MG63 (cell line): ENCODE measurements around the gene STPG2. TPM values are rescaled to one million over a fixed set of nuclear protein-coding genes. Genes with fewer than 3 reads are reported as not detected.

ENCODE experiments used
- DNase-seq: peaks from one replicate; pipeline ENCODE4 v3.0.0-alpha.2; 2020
- H3K27me3 ChIP-seq: fragments of 250-450 bp; sonication (Bioruptor Pico); 2 replicates; pipeline ENCODE4 v1.5.1; 2020; ENCODE audit warnings: mild to moderate bottlenecking, moderate library complexity
- H3K36me3 ChIP-seq: fragments of 250-450 bp; sonication (Bioruptor Pico); 2 replicates; pipeline ENCODE4 v1.5.1; 2020; ENCODE audit warnings: mild to moderate bottlenecking, moderate library complexity
- H3K4me3 ChIP-seq: fragments of 250-450 bp; sonication (Bioruptor Pico); 2 replicates; pipeline ENCODE4 v1.5.1; 2020; ENCODE audit warnings: mild to moderate bottlenecking, moderate library complexity
- H3K9me3 ChIP-seq: fragments of 250-450 bp; sonication (Bioruptor Pico); 2 replicates; pipeline ENCODE4 v1.5.1; 2020; ENCODE audit warnings: mild to moderate bottlenecking, moderate library complexity
- total RNA-seq: library from RNA; depleted of rRNA; stranded (reverse); fragments of >200 nt; shearing (Covaris generic); gene quantifications from 2 replicates; pipeline ENCODE4 v1.2.3, GENCODE V29; 2014; ENCODE audit warnings: low replicate concordance

STPG2 gene
- total RNA-seq, 1 experiment from 2014 or later = not detected

DNA sequence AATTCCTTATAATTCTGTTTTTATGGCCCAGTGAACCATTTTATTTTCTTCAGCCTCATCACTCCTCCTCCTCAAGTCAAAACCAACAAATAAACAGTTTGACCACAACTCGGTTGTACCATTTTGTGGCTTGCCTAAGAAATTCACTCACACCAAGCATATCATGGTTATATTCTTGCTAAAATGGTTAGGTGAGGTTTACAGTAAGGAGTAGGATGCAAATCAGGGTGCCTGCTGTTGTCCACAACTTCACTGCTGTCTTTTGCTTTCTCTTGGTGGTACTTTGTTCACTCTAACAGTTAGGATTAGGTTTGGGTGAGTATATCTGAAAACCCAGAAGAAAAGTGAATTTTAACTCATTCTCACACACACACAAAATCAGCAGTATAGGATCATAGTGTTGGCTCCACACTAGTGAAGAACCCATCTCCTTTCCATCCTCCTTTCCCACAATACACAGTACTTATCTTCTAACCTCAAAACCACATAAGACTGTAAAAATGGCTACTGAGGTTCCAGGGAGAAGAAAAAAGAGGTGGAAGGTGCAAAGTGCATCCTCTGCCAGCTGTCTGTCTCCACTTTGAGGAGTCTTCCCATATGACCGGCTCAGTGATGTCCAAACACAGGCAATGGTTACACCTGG, 368.8 kb downstream of the STPG2 start:
- no peaks in the 10 kb centered on the region for H3K9me3 ChIP-seq
- no peaks in the 10 kb centered on the region for H3K36me3 ChIP-seq
- DNase-seq = no peak
- H3K4me3 ChIP-seq = no peak overlapping the region
- H3K27me3 ChIP-seq = no peaks in the 10 kb centered on the region

DNA sequence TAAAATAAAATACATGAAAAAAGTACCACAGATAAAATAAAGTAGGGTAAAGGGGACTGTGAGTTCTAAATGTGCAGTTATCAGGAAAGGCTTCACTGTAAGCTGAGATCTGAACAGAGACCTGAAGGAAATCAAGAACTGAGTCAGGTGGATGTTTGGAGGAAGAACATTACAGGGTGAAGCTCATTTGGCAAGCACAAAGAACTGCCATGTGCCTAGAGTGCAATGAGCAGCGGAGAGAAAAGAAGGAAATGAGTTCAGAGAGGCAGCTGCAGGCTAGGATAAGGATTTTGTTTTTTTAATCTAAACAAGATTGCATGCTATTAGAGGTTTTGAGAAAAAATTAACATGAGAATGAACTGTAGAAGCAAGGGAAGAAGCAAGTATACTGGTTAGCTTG, 373.1 kb downstream of the STPG2 start:
- Histone ChIP-seq H3K9me3 (no peaks in the 10 kb centered on the region), H3K27me3 (no peaks in the 10 kb centered on the region), H3K4me3 (no peak overlapping the region), H3K36me3 (no peaks in the 10 kb centered on the region)
- DNase-seq = no peak

DNA sequence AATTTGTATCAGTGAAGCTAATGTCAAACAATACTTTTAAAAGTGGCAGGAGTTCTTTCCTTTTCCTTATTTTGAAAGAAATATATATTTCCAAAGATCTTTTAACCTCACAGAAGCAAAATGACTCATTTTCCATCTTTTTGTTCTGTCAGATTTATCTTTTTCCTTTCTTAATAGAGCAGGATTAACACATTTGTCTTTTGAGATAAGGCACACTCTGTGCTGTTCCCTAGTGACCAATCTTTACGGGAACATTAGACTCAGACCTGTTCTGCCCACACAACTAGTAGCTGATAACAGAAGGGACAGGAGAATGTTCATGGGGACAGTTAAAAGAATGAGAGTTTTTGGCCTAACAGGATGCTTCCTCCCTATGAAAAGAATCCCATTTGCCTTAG, 381.2 kb downstream of the STPG2 start:
- DNase-seq = no peak

DNA sequence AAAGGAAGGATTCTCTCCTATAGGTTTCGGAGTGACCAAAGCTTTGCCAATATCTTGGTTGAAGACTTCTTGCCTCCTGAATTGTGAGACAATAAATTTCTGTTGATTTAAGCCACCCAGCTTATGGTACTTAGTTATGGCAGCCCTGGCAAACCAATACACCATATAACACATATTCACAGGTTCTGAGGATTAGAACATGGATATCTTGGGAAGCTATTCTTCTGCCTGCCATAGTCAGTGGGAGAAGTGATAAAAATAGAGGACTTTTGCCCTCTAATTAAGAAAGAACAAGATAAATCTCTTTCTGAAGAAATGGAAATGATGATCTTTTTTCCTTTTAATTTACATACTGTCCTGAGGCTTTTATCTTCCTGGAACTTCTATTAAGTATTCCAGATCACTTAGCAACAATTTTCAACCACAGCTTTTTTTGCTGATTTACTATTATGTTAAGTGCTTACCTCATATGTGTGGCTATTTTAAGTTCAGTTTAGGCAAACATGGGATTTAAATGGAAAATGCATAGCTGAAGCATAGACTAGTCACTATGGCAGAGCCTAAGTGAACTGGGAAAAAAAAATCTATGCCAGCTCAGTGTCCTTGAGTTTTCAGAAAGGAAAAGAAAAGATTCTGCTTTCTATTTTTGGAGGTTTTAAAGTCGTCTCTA, 381.7 kb downstream of the STPG2 start:
- DNase-seq = no peak
- H3K4me3 ChIP-seq = no peak overlapping the region

More for the DNA sequence above, 381.2 kb downstream of the STPG2 start:
- Histone ChIP-seq H3K36me3 (no peaks in the 10 kb centered on the region), H3K27me3 (no peaks in the 10 kb centered on the region), H3K9me3 (no peaks in the 10 kb centered on the region), H3K4me3 (no peak overlapping the region)

DNA sequence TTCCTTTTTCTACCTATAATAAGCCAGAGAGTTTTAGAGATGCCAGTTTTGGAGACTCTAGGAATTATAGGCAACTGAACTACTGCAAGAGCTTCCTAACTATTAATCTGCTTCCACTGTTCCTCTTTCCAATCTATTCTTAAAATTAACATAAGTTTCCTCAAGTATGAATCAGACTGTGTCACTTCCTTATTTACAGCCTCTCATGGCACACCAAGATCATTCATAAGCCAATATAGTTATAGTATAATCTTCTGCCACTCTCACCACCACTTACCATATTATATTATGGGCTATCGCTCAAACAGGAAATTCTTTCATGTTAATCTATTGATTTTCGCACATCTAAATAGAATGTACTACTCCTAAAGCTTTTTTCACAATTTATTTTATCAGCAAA, 383.5 kb downstream of the STPG2 start:
- no peaks in the 10 kb centered on the region for H3K27me3 ChIP-seq
- DNase-seq = no peak
- H3K36me3 ChIP-seq = no peaks in the 10 kb centered on the region
- no peaks in the 10 kb centered on the region for H3K9me3 ChIP-seq
- H3K4me3 ChIP-seq = no peak overlapping the region

More for the DNA sequence above, 381.7 kb downstream of the STPG2 start:
- Histone ChIP-seq H3K36me3 (no peaks in the 10 kb centered on the region), H3K9me3 (no peaks in the 10 kb centered on the region), H3K27me3 (no peaks in the 10 kb centered on the region)

DNA sequence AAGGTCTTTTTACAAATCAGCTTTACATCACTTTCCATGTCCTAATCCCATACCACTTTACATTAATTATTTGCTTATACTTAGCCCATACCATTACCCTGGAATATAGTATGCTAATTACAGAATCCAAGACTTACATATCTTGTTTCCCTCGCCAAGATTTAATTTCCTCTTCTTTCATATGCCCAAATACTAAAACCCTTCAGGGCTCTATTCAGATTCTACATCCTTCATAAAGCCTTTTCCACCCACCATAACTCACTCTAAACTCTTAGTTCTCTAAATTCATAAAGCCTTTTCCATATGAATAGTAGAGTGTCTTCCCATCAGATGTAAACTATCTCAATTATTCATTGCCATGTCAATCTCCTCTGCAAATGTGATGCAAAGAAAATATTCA, 390.7 kb downstream of the STPG2 start:
- H3K4me3 ChIP-seq = no peak overlapping the region
- H3K36me3 ChIP-seq = no peaks in the 10 kb centered on the region
- DNase-seq = no peak

DNA sequence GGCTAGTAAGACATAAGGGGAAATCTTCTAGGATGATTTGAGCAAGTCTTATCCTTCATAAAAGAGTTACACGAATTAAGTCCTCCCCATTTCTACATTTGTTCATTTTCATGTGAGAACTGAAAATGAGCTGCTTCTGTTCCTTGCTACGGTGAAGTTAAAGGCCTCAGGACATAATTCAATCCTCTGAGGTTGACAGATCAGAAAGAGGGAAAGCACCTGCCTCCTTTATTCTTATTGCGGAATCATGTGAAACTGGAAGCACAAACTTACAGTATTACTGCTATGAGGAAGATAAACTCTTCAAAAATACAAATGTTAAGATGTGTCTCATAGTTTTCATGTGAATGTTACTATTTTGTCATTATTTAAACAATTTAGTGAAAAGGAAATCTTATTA, 395.3 kb downstream of the STPG2 start:
- H3K27me3 ChIP-seq = no peaks in the 10 kb centered on the region
- no peak for DNase-seq
- no peaks in the 10 kb centered on the region for H3K9me3 ChIP-seq
- no peaks in the 10 kb centered on the region for H3K36me3 ChIP-seq
- H3K4me3 ChIP-seq = no peak overlapping the region

More for the DNA sequence above, 390.7 kb downstream of the STPG2 start:
- Histone ChIP-seq H3K27me3 (no peaks in the 10 kb centered on the region), H3K9me3 (no peaks in the 10 kb centered on the region)

DNA sequence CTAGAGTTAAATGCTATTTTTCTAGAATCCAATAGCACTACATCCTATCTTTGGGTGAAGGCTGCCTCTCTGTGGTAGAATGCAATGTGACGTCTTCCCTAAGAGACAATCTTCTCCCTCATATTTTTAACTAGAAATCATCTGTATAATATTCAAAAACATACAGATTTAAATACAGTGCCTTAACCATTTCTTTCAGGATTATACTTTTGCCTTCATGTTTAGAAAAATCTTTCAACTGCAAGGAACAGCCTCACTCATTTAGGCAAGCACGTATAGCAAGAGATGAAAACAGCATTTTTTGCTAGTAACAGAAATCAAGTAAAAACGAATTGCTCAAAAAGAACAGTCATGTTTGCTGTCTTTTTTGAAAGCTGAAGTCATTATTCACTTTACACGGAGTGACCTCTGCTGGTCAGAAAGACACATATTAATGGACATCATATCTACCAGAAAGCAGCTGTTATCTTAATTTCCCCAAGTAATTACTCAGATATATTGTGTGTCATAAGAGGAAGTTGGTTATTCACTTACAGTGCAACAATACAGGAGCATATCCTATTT, 422.3 kb downstream of the STPG2 start:
- Histone ChIP-seq H3K27me3 (no peaks in the 10 kb centered on the region), H3K4me3 (no peak overlapping the region), H3K36me3 (no peaks in the 10 kb centered on the region), H3K9me3 (no peaks in the 10 kb centered on the region)
- no peak for DNase-seq

DNA sequence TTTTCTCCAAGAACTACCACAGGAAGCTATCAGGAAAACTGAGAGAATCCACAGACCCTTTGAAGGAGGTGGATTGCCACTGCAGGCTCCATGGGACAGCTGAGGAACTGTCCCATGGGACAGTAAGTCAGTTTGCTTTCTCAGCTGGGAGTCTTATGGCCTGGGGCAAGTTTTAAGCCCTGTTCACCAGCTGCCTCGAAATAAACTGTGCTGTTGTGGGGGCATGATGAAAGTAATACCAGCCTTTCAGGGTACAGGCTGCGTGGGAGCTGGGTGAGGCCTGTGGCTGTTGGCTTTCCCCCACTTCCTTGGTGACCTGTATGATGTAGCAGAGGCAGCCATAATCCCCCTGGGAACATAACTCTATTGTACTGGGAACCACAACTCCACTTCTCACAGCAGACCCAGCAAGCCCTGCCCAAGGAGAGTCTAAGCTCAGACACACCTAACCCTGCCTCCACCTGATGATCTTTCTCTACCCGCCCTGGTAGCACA, 452.1 kb downstream of the STPG2 start:
- Histone ChIP-seq H3K27me3 (no peaks in the 10 kb centered on the region), H3K9me3 (no peaks in the 10 kb centered on the region), H3K4me3 (no peak overlapping the region), H3K36me3 (no peaks in the 10 kb centered on the region)
- no peak for DNase-seq

DNA sequence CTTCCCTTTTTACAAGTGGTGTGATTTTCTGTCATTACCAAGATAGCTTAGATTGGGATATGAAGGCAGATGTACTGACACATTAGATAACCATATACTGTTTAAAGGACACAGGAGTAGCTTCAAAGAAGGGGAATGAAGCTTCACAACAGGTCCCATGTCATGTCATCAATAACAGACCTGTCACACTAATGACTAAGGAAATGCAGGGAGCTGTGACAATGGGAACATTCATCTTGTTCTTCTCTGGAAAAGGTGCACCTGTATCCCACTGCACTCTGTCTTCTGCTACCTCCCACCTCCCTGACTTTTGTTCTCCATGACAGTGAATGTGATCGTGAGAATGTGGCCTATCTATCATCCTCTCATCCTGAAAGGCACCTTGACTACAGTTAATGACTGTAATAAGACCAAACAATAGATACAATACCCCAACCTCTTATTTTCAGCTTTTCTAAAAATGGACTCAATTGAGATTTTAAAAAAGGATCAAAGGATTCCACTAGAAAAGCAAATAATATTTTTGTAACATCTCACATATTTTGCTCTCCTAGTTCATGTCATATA, 472.5 kb downstream of the STPG2 start:
- no peak overlapping the region for H3K4me3 ChIP-seq
- DNase-seq = no peak
- H3K36me3 ChIP-seq = no peaks in the 10 kb centered on the region
- H3K27me3 ChIP-seq = no peaks in the 10 kb centered on the region
- no peaks in the 10 kb centered on the region for H3K9me3 ChIP-seq

DNA sequence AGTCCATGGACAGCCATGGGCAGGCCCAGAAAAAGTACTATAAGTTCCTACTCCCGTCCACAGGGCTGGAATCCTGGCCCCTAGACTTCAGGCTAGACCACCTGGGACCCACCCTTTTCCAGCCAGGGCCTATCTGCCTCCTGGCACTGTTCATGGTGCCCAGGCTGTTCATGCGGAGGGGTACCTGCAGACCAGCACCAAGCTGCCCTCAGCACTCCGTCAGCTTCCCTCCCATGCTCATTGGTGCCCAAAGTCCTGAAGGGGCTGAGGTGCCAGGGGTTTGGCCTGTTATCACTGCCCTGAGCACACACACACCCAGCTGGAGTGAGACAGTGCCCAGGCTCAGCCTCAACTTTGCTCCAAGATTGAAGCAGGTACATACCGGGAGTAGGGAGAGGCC, 477.7 kb downstream of the STPG2 start:
- no peak for DNase-seq
- H3K9me3 ChIP-seq = no peaks in the 10 kb centered on the region
- no peak overlapping the region for H3K4me3 ChIP-seq
- no peaks in the 10 kb centered on the region for H3K27me3 ChIP-seq
- H3K36me3 ChIP-seq = no peaks in the 10 kb centered on the region

DNA sequence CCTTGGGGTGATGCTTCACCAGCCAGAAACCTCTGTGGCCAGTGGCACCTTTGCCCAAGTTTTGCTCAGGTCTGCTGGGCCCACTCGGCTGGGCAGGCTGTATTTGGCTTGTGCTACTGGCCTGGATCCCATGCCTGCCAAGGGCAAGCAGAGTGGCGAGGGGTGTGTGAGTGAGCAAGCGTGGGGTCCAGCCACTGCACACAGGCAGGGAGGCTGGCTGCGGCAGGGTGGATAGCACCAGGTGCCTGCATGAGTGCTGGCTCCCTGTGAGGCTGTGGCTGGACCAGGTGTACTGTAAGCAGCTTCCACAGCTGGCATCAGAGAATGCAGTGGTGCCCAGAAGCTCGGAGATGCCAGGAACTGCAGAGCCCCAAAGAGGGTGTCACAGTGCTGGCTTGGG, 478.5 kb downstream of the STPG2 start:
- no peak for DNase-seq
- no peak overlapping the region for H3K4me3 ChIP-seq
- H3K36me3 ChIP-seq = no peaks in the 10 kb centered on the region
- H3K27me3 ChIP-seq = no peaks in the 10 kb centered on the region
- H3K9me3 ChIP-seq = no peaks in the 10 kb centered on the region

DNA sequence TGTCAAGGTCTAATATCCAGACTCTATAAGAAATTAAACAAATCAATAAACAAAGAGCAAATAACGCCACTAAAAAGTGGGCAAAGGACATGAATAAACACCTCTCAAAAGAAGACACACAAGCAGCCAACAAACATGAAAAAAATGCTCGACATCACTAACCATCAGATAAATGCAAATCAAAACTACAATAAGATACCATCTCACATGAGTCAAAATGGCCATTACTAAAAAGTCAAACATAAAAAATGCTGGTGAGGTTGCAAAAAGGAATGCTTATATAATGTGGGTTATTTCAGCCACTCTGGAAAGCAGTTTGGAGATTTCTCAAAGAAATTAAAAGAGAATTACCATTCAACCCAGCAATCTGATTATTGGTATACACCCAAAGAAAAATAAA, 481.1 kb downstream of the STPG2 start:
- Histone ChIP-seq H3K4me3 (no peak overlapping the region), H3K9me3 (no peaks in the 10 kb centered on the region), H3K36me3 (no peaks in the 10 kb centered on the region), H3K27me3 (no peaks in the 10 kb centered on the region)
- no peak for DNase-seq

DNA sequence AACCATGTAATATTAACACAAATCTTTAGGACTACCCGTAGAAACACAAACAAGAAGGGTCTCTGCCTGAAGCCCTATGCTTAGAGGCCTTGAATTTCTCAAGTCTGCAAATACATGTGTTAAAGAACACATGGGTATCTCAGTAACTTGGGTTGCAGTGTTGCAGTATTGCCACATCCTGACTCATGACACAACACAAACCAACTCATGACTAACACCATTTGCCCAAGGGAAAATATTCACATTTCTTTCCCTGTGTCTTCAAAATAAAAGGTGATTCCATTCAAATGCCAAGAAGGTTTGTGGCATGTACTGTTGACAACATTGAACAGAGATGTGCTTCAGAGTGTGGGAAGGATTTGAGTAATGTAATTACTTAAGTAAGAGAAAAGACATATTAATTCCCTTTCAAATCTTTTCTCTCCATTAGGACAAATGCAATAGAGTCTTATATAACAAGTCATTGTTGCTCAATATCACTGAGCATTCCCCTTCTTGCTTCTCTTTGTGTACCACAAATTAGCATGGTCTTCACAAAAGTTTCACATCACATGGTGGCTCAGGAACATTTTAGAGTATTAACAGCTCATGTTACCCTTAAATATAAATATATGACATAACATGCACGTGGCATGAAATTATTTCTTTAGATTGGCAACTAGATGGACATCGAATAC, 487.1 kb downstream of the STPG2 start:
- Histone ChIP-seq H3K9me3 (no peaks in the 10 kb centered on the region), H3K36me3 (no peaks in the 10 kb centered on the region), H3K27me3 (no peaks in the 10 kb centered on the region), H3K4me3 (no peak overlapping the region)
- no peak for DNase-seq

DNA sequence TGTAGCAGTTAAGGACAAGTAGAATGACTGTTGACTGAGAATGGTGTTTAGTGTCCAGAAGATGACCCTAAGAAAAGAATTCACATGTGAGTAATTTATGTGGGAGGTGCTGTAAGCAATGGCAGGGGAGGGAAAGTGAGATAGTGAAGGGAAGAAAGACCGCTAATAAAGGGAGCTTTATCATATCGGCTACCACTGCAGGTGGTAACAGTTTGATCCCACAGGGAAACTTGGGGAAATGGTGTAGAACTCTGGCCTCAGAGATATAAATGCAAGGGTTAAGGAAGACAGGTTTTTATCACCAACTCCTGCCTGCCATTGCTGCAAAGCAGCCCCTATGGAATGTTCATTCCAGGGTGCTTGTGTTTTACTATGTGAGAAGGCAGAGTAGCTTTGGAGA, 489.6 kb downstream of the STPG2 start:
- H3K9me3 ChIP-seq = no peaks in the 10 kb centered on the region
- no peak overlapping the region for H3K4me3 ChIP-seq
- H3K36me3 ChIP-seq = no peaks in the 10 kb centered on the region
- no peak for DNase-seq
- H3K27me3 ChIP-seq = no peaks in the 10 kb centered on the region

DNA sequence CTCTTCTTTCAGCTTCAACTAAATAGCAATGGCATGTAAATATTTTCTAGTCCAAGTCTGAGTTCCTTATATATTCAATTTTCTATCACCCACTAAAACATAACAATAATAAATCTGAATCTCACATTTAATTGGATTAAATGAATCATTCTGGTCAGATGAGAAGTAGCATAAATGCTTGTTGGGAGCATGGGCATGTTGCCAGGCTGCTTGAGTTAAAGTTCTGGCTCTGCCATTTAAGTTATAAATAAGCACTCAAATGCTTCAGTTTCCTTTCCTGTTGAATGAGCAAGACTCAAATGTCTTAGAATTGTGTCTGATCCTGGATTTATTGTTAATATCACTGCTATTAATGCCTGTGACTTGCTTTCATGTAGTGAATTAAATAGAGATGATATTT, 496.3 kb downstream of the STPG2 start:
- no peaks in the 10 kb centered on the region for H3K36me3 ChIP-seq
- no peaks in the 10 kb centered on the region for H3K9me3 ChIP-seq
- peak; percentile 16 for DNase-seq
- no peaks in the 10 kb centered on the region for H3K27me3 ChIP-seq
- H3K4me3 ChIP-seq = no peak overlapping the region
